C1 segment of cervical spinal cord (tissue), 14 donors: ENCODE measurements around the gene C4A.
"Not testable (repeated sequence)": the region's sequence is repeated elsewhere in the genome, so short reads cannot be mapped to it uniquely, and the experiment has no call there.

ENCODE experiments used
- DNase-seq, 14 donors: peaks; one replicate each; lab custom pipeline; 2025; lab: John Stamatoyannopoulos, UW

The C4A gene

GRCh38 chr6:31981744-31982143 is at the start of gene C4A:
Gene C4A (plus strand): TSS chr6:31982057. CDS start chr6:31982108, 51 bp downstream.
- not testable (repeated sequence) for DNase-seq

GRCh38 chr6:31932137-31932536 is 49.7 kb upstream of the C4A start:
- DNase-seq = not testable (repeated sequence)

GRCh38 chr6:31933537-31933936 is 48.3 kb upstream of the C4A start:
- no peak for DNase-seq

- DNase-seq = no peak
Observed at GRCh38 chr6:31935021-31935420, 46.8 kb upstream of the C4A start.

- no peak for DNase-seq
Observed at GRCh38 chr6:31935823-31936222, 46.0 kb upstream of the C4A start.

GRCh38 chr6:31940256-31940664 is 41.6 kb upstream of the C4A start:
- no peak for DNase-seq

GRCh38 chr6:31943742-31944141 is 38.1 kb upstream of the C4A start:
- no peak for DNase-seq

- DNase-seq = no peak
Observed at GRCh38 chr6:31945154-31945506, 36.7 kb upstream of the C4A start.

- DNase-seq = no peak
Observed at GRCh38 chr6:31945507-31946369, 36.1 kb upstream of the C4A start, which contains the start of gene CFB. Gene CFB (plus strand): TSS chr6:31946095. CDS start chr6:31946222, 127 bp downstream.

- no peak for DNase-seq
Observed at GRCh38 chr6:31946370-31946885, 35.4 kb upstream of the C4A start.

GRCh38 chr6:31947070-31947675 is 34.7 kb upstream of the C4A start:
- DNase-seq = no peak

GRCh38 chr6:31947864-31948263 is 34.0 kb upstream of the C4A start:
- DNase-seq = no peak

GRCh38 chr6:31948306-31948705 is 33.6 kb upstream of the C4A start:
- no peak for DNase-seq

- DNase-seq = no peak
Observed at GRCh38 chr6:31948753-31949413, 33.0 kb upstream of the C4A start.

GRCh38 chr6:31949926-31950548 is 31.8 kb upstream of the C4A start:
- DNase-seq = no peak

- peak in 4 of 14 donors; percentile 5 to 29 (median 10) for DNase-seq
Observed at GRCh38 chr6:31952140-31952805, 29.6 kb upstream of the C4A start.

GRCh38 chr6:31952890-31953289 is 29.0 kb upstream of the C4A start:
- DNase-seq = no peak

GRCh38 chr6:31954511-31954910 is 27.3 kb upstream of the C4A start:
- DNase-seq = no peak

- no peak for DNase-seq
Observed at GRCh38 chr6:31956796-31957195, 25.1 kb upstream of the C4A start.

GRCh38 chr6:31958412-31958740 is 23.5 kb upstream of the C4A start:
- DNase-seq = no peak
